GM12878 (cell line): ENCODE results near the gene TMEM135. TPM values are rescaled to one million over a fixed set of nuclear protein-coding genes. Genes with fewer than 3 reads are reported as not detected.

Experiments used
- ATAC-seq: fragments of 200-7000 bp; cut with Tn5 transposase; 3 replicates; pipeline ENCODE4 v1.9.1; 2020; ENCODE audit warnings: mild to moderate bottlenecking, moderate library complexity
- BruUV-seq: library from RNA; stranded (reverse); fragments of 400-500 nt; replicated peaks from 2 replicates; lab custom pipeline; 2021; lab: Mats Ljungman, UMichigan
- CTCF ChIA-PET: fragments of 300-600 bp; sonication (Branson Sonifier 250); formaldehyde crosslinking; extraction: SDS; loops from one replicate; lab custom pipeline; 2021; ENCODE audit warnings: inconsistent platforms; lab: Yijun Ruan, JAX
- POLR2A ChIA-PET: fragments of 350-600 bp; formaldehyde crosslinking; extraction: SDS; loops from one replicate; lab custom pipeline; 2021; ENCODE audit warnings: inconsistent platforms; lab: Charles Lee
- RAD21 ChIA-PET: fragments of 300-600 bp; sonication (Branson Sonifier 250); formaldehyde crosslinking; loops from one replicate; lab custom pipeline; 2023; ENCODE audit warnings: antibody characterized with exemption; ENCODE audit not compliant: unreplicated experiment; lab: Charles Lee
- SMC1A ChIA-PET: fragments of 300-600 bp; sonication (Branson Sonifier 250); formaldehyde crosslinking; loops from one replicate; lab custom pipeline; 2023; ENCODE audit not compliant: unreplicated experiment, uncharacterized antibody; lab: Charles Lee
- DNase-seq: peaks from one replicate; pipeline ENCODE4 v3.0.0-alpha.2; 2011; ENCODE audit warnings: low read depth, low spot score
- FAIRE-seq: peaks from 3 replicates; lab custom pipeline; 2011; peaks lifted over from hg19 to GRCh38; lab: Jason Lieb, UNC
- H2AFZ ChIP-seq: 2 replicates; pipeline ENCODE4 v1.6.0; 2011; ENCODE audit warnings: low read depth, low read length, control low read depth; ENCODE audit not compliant: control insufficient read depth
- H3K27ac ChIP-seq: 2 replicates; pipeline ENCODE4 v1.5.1; 2011; ENCODE audit warnings: control low read depth; ENCODE audit not compliant: control insufficient read depth, insufficient read depth
- H3K27me3 ChIP-seq, 2 experiments: replicated peaks in 1 of 2; 2 replicates each; pipeline versions ENCODE4 v1.6.0 to v1.6.1; 2011; ENCODE audit warnings: low read length in 1 of 2; ENCODE audit not compliant: control insufficient read depth in 2 of 2, insufficient read depth in 2 of 2
- H3K36me3 ChIP-seq, 2 experiments: 2 replicates each; pipeline ENCODE4 v1.5.1; 2011; ENCODE audit warnings: low read length in 1 of 2; ENCODE audit not compliant: control insufficient read depth in 2 of 2, insufficient read depth in 2 of 2
- H3K4me1 ChIP-seq: 2 replicates; pipeline ENCODE4 v1.6.1; 2011; ENCODE audit warnings: mild to moderate bottlenecking, low read length, moderate library complexity, mixed read lengths; ENCODE audit not compliant: control insufficient read depth, insufficient read depth
- H3K4me2 ChIP-seq: 2 replicates; pipeline ENCODE4 v1.6.0; 2011; ENCODE audit warnings: control low read depth; ENCODE audit not compliant: control insufficient read depth, insufficient read depth
- H3K4me3 ChIP-seq: fragments of 200-600 bp; sonication (generic); 2 replicates; pipeline ENCODE4 v1.5.1; 2016
- H3K79me2 ChIP-seq: 2 replicates; pipeline ENCODE4 v1.6.0; 2011; ENCODE audit warnings: low read length; ENCODE audit not compliant: control insufficient read depth, insufficient read depth
- H3K9ac ChIP-seq: 2 replicates; pipeline ENCODE4 v1.8.0; 2011; ENCODE audit warnings: low read length, control low read depth, mixed read lengths; ENCODE audit not compliant: control insufficient read depth, insufficient read depth
- H3K9me3 ChIP-seq: replicated peaks from 3 replicates; pipeline ENCODE4 v1.5.1; 2011; ENCODE audit warnings: mild to moderate bottlenecking, low read length; ENCODE audit not compliant: control insufficient read depth, insufficient read depth
- H4K20me1 ChIP-seq: 2 replicates; pipeline ENCODE4 v1.6.0; 2011; ENCODE audit not compliant: control insufficient read depth, insufficient read depth
- CBX5 ChIP-seq: sonication (generic); IDR thresholded peaks from 2 replicates; pipeline ENCODE4 v1.6.1; 2016; ENCODE audit warnings: low read depth, moderate library complexity, mild to moderate bottlenecking, inconsistent platforms
- IRF3 ChIP-seq: fragments of 450-650 bp; IDR thresholded peaks from 2 replicates; pipeline ENCODE4 v1.6.1; 2014; ENCODE audit warnings: mild to moderate bottlenecking
- PRDM15 ChIP-seq: fragments of 450-650 bp; formaldehyde crosslinking; IDR thresholded peaks from 2 replicates; pipeline ENCODE4 v1.4.0; 2020; ENCODE audit warnings: mild to moderate bottlenecking, moderate library complexity
- ZBTB4 ChIP-seq: fragments of 450-650 bp; formaldehyde crosslinking; IDR thresholded peaks from 2 replicates; pipeline ENCODE4 v1.4.0; 2022; ENCODE audit warnings: mild to moderate bottlenecking, moderate library complexity
- WGBS: methylation state at CpG from one replicate; pipeline ENCODE4 v1.1.6; 2016; ENCODE audit warnings: low lambda C conversion rate; ENCODE audit not compliant: insufficient replicate concordance, insufficient coverage; ENCODE audit errors: missing lambda C conversion rate; 5-methylcytosine and 5-hydroxymethylcytosine counted together
- in situ Hi-C: fragments of 300-500 bp; cut with MboI; formaldehyde crosslinking; loops from 9 replicates; pipeline ENCODE4 v1.14.3; 2018; ENCODE audit warnings: mixed read lengths
- intact Hi-C: fragments of 100-400 bp; cut with micrococcal nuclease; formaldehyde crosslinking; loops from one replicate; pipeline ENCODE4 v1.14.2; 2022; ENCODE audit not compliant: unreplicated experiment
- polyA plus RNA-seq, 11 experiments: library from polyadenylated mRNA; depleted of rRNA in 4 of 11; unstranded in 6 of 11; stranded (reverse) in 5 of 11; fragments of >200 nt; fragmentation: Nextera tagmentation in 4 of 11; fragmentation: Illumina TruSeq in 1 of 11; extraction: Ambion mirVana in 4 of 11; extraction: Trizol in 1 of 11; gene quantifications; 1 replicate in 1 of 11; 2 replicates in 10 of 11; pipeline versions ENCODE4 v1.2.1 to v1.2.3, GENCODE V29; 2011 to 2016; ENCODE audit warnings: inconsistent platforms in 2 of 11, missing spikeins in 2 of 11, low read depth in 1 of 11
- total RNA-seq, 4 experiments: library from RNA; depleted of rRNA in 3 of 4; stranded (reverse); fragments of >200 nt in 3 of 4; fragmentation: Illumina TruSeq in 1 of 4; extraction: Trizol in 1 of 4; gene quantifications; 2 replicates each; pipeline versions ENCODE4 v1.2.1 to v1.2.3, GENCODE V29; 2013 to 2021

TMEM135 gene
- total and polyA plus RNA-seq, 10 of the 15 experiments (the other 5 are each of a cell fraction or from before 2014, with no cell fraction given): 7.2 to 117 (median 12.9) TPM

GRCh38 chr11:87338046-87338639, 300.4 kb downstream of the TMEM135 start:
- Histone ChIP-seq H3K79me2 (no peaks in the 10 kb centered on the region), H3K36me3 (no peaks in the 10 kb centered on the region), H3K27ac (no peak overlapping the region), H3K9ac (no peak overlapping the region), H3K4me2 (no peak overlapping the region), H3K27me3 (no peaks in the 10 kb centered on the region), H3K9me3 (no peaks in the 10 kb centered on the region; the same call in 1 of the 3 replicates), H3K4me3 (no peak overlapping the region), H3K4me1 (no peaks in the 10 kb centered on the region), H4K20me1 (no peaks in the 10 kb centered on the region), H2AFZ (no peak overlapping the region)
- BruUV-seq: no TSS peak
- 31% methylated on average over 3 of the region's 3 CpGs for WGBS
- ChIA-PET SMC1A (interaction anchor here (1.8 kb wide), 1 partner anchor 37 kb away, joined by 6 read pairs; no protein-coding TSS in a partner anchor), CTCF (interaction anchor here (1.5 kb wide), 1 partner anchor 12 kb away, joined by 3 read pairs; no protein-coding TSS in a partner anchor), POLR2A (no interaction called here), RAD21 (no interaction called here)
- intact Hi-C loops (no loop called here), in situ Hi-C loops (no loop called here)
- FAIRE-seq (no peak), DNase-seq (no peak), ATAC-seq (no peak)
- TF ChIP-seq IRF3: no peak
- no peak for TF ChIP-seq PRDM15 (CRISPR knock-in tag)
- TF ChIP-seq CBX5: peak; percentile 72; the same call in 1 of the 2 replicates
- no peak for TF ChIP-seq ZBTB4 (CRISPR knock-in tag)
